DND-41 (cell line): ENCODE results near the gene RAB8B.

Experiments used
- CTCF ChIP-seq: IDR thresholded peaks from 2 replicates; pipeline ENCODE4 v1.5.1; 2012; ENCODE audit warnings: borderline replicate concordance, low read length, moderate library complexity, mild to moderate bottlenecking; ENCODE audit not compliant: poor library complexity, severe bottlenecking; ENCODE audit errors: extremely low read depth
- EZH2 ChIP-seq: IDR thresholded peaks from 3 replicates; pipeline ENCODE4 v1.6.1; 2012; ENCODE audit warnings: borderline replicate concordance, low read depth, mild to moderate bottlenecking, moderate library complexity, low read length, inconsistent platforms; ENCODE audit not compliant: severe bottlenecking

- no peak for TF ChIP-seq CTCF
- no peak for TF ChIP-seq EZH2
Measured at GRCh38 chr15:63146684-63147083, 42.7 kb upstream of the RAB8B start.
